HT1080 (cell line): ENCODE data around the gene CEP120. TPM values are rescaled to one million over a fixed set of nuclear protein-coding genes. Genes with fewer than 3 reads are reported as not detected.
"Not testable (repeated sequence)": the region's sequence is repeated elsewhere in the genome, so short reads cannot be mapped to it uniquely, and the experiment has no call there.

ENCODE experiments used
- DNase-seq: peaks from one replicate; pipeline ENCODE4 v3.0.0-alpha.2; 2015; ENCODE audit warnings: low read depth
- total RNA-seq: library from RNA; depleted of rRNA; stranded (reverse); fragments of >200 nt; shearing (Covaris generic); gene quantifications from 2 replicates; pipeline ENCODE4 v1.2.3, GENCODE V29; 2014

CEP120 gene
- total RNA-seq, 1 experiment from 2014 or later, result 12.4 TPM

DNA sequence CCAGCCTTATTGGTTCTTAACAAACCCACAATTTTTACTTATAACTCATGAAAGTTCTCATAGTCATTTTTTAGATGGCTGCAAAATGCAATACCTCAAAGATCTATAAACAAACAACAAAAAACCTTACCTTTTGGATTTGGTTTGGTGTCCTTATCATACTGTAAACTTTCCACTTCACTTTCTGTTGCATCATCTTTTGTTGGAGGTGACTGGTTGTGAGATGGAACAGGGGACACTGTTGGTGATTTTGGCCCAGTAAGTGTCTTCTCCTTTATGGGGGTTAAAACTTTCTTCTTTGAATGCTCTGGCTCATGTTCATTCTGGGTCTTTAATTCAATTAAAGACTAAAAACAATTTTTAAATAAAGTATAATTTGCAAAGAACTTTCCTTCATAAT is 33.4 kb downstream of the CEP120 start:
- DNase-seq, result no peak

DNA sequence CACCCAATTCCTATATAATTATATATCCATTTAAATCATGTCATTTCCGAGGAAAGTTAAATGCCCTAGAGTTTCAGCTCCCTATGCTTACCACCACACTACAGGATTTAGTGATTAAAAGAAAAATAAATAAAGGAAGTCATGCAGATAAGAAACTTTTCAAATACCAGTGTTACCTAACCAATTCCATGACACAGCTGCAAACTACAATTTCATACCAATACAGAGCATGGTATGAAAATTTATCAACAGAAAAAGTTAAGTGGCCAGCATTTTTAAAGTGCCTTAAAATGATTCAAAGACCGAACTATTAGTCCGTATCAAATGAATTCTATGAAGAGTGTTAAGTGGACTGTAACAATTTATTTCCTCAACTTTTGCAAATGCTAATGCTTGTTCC is 35.9 kb downstream of the CEP120 start:
- no peak for DNase-seq

DNA sequence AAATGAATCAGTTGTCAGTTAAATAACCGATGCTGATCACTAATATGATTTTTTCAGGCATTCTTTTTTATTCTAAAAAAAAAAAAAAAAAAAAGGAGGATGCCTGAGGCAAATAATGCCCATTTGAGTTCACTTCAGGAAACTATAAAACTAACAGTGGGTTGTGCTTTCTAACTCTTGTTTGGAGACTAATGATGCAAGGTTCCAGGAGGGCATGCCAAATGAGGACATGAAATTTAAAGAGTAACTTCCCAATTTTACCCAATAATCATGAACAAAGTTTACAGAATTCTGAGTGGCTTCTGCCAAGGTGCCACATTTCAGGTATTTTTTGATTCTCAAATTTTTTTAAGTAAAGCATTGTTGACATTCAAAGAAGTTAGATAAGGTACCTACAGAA is 41.0 kb downstream of the CEP120 start:
- no peak for DNase-seq

- DNase-seq, result peak; percentile 10
Observed at GRCh38 chr5:123371575-123372179, 51.5 kb downstream of the CEP120 start.

DNA sequence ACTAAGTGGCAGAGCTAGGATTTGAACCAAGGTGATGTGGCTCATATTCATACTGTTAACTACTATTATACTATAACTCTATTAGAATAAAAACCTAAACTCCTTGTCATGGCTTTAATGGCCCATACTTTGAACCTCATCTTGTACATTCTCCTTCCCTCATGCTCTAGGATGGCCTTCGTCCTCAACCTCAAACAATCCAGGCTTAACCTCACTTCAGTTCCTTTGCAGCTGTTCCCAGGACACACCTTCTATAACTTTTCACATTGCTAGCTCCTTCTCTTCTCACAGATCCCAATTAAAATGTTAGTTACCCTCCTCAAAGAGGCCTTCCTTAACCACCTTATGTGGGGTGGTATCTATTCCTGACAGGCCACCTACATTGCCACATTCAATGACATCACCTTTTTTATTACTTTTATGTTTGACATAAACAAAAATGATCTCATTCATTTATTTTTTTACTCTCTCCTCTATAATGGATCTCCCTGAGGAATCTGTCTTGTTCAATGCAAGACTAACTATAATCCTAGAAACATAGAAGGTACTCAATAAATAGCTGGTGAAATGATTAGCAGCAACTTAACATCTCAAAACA is 53.7 kb downstream of the CEP120 start:
- no peak for DNase-seq

DNA sequence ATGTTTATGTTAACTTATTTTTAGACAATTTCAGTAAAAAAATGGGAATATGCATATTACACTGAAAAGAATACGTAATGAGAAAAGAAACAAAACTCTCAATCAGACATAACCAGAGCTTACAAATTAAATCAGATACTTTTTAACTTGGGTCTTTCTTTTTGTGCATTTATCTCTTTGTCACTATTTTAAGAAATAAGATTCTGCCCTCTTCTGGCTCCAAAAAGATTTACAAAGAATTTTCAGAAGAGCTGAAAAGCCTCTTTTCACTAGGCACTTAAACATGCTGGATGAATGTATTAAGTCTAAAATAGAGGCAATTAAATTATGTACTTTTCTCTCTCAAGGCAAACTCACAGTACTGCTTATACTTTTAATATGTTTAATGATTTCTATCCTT is 55.5 kb downstream of the CEP120 start:
- DNase-seq, result no peak

DNA sequence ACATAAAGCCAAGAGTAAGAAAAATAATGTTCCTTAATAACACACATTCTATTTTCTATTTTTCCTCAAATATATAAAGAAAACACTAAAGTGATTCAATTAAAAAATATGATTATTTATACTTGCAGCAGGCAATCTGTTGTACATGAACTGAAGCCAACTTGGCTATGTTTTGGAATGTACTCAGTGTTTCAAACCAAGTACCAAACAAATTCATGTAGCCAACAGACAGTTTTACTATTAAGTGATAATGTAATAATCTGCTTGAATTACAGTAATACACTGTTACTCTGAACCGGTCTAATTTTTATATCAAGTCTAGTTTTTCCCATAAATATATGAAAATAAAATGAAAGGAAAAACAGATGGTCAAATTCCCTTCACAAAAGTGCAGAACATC is 58.0 kb downstream of the CEP120 start:
- no peak for DNase-seq

DNA sequence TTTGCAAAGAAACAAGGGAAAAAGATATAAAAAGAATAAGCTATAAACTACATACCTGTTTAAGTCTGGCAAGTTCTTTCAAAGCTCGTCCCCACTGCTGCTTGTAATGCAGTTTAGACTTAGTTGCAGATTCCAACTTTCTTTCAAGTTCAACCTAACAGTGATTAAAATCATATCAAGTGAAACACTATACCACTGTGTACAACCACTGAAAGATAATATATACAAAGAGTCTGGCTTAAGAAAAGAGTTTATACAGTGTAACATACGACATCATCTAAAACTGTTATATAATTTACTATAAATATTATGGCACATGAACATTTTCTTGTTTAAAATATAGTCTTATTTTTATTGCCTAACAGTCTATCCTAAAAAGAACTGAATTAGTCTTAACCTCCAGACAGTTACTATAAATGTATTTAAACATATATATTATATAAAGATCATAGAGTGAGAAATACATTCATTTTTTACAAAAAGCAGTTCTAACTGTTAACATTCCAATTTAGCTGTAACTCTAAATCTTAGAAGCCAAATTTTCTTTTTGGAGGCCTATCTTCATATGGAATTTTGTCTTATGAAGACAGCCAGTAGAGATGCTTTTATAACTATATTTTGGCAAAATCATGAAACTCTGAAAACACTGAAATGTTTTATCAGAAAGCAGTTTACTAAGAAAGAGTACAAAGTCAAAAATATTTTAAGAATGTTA is 58.6 kb downstream of the CEP120 start:
- DNase-seq, result no peak

- no peak for DNase-seq
Observed at GRCh38 chr5:123360910-123361309, 62.3 kb downstream of the CEP120 start.

GRCh38 chr5:123360201-123360571 is 63.0 kb downstream of the CEP120 start:
- no peak for DNase-seq

DNA sequence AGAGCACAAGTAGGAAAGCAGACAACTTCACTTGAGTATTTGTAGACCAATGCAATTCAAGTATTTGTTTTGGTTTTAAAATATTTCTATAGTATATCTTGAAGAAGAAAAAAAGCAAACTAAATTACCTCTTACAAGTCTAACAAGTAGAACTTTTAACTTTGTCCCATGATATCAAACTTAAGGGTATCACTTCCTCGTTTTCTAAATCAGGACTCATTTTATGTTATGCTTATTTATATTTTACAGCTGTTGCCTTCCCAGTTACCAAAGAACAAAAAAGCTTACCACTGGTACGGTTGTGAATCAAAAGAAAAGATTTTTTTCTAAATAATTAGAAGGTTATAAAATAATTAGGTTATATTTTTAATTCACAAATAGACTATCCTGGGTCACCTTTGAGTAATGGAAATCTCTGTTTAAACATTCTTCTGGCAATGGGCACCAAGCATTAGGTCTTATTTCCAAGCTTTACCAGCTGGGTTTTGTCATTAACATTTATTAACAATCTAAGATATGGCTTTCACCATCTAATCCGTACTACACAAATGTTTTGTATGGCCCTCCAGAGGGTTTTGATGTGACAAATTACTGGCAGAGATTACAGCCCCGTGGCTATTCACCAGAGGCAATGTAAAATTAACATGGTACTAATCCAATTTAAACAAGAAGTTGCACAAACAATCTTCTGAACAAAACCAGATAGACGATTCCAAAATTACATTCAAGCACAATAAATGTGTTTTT is 63.6 kb downstream of the CEP120 start:
- DNase-seq, result no peak

GRCh38 chr5:123358751-123359150 is 64.5 kb downstream of the CEP120 start:
- no peak for DNase-seq

DNA sequence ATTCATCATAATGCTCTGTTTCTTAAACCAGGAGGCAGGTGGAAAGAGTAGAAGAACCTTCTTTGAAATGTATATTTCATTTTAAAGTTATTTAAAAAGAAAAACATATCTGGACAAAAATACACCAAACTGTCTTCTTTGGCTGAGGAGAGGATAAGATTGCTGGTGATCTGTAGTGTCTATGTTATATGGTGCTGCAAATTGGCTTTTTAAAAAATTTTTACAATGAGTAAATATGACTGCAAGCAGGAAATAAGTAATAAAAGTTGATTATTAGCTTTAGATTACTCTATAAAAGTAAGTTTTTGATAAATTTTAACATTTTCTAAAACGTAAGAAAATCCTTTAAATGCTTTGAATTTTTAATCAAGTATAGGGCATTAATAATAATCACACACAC is 64.9 kb downstream of the CEP120 start:
- no peak for DNase-seq

DNA sequence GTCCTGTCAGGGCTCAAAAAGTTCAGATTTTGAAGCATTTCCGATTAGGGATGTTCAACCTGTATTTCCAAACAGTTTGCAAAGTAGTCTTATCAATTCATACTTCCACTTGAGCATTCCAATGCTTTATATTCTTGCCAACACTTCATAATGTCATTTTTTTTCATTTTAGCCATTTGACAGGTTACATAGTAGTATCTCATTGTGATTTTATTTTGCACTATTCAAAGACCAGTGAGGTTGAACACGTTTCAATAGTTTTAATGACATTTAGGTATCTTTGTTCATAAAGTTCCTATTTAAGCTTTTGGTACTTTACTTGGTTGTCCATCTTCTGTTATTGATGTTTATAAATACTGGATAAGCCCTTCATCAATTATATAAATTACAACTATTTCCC is 71.4 kb downstream of the CEP120 start:
- DNase-seq, result no peak

- DNase-seq, result no peak
Observed at GRCh38 chr5:123351240-123351639, 72.0 kb downstream of the CEP120 start.

GRCh38 chr5:123350742-123351141 is 72.5 kb downstream of the CEP120 start:
- no peak for DNase-seq

DNA sequence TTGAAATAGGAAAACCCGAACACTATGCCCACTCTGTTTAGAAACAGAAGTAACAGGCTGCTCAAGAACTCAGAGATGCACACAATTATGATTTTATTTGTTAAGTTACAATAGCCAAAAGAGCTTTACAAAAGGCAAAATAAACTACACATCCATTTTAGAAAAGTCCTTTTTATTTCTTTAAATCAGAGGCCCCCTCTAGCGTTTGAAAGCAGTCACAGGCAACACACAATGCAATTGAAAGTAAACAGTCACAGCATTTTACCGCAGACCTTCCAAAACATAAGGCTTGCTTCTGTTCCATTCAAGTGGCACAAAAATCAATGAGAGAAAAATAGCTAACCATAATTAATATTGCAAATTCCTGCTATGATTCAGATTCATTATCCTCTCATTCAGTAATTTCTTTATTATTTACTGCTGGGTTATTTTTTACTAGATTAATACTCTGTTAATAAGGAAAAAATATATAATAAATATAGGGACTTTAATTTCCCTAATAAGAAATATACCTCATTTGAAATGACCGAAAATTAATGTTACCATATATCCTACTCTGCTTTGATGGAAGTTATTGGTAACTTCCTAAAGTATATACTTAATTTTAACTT is 78.3 kb downstream of the CEP120 start:
- peak; percentile 24 for DNase-seq

DNA sequence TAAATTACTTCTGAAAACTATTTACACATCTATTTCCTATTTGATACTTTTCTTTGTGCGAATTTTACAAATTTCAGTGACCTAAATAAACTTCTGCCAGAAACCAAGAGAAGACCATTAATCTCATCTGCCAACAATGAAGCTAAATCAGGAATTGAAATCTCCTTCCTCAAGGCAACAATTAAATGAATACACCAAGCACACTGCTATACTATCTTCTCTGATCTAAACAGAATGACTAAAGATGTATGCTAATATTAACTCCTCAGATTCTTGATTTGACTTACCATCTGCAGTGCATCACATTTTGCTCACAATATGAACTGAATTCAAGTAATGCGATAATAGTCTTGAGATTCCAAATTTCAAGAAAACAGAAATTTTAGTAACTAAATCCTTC is 82.3 kb downstream of the CEP120 start:
- DNase-seq, result no peak

- DNase-seq, result not testable (repeated sequence)
Observed at GRCh38 chr5:123308377-123308776, 114.8 kb downstream of the CEP120 start.

DNA sequence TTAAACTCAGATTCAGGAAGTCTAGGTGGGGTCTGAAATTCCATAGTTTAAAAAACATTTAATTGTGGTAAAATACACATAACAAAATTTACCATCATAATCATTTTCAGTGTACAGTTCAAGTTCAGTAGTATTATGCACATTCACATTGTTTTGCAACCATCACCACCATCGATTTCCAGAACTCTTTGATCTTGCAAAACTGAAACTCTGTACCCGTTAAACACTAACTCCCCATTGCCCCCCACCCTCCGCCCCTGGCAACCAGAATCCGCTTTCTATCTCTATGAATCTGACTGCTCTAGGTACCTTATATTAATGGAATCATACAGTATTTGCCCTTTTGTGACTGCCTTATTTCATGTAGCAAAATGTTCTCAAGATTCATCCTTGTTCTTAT is 117.5 kb downstream of the CEP120 start:
- no peak for DNase-seq

GRCh38 chr5:123304777-123305316 is 118.4 kb downstream of the CEP120 start:
- DNase-seq, result no peak

GRCh38 chr5:123303802-123304201 is 119.4 kb downstream of the CEP120 start:
- no peak for DNase-seq
